Measurements from ENCODE around the gene IRAK1.

The IRAK1 gene

DNA sequence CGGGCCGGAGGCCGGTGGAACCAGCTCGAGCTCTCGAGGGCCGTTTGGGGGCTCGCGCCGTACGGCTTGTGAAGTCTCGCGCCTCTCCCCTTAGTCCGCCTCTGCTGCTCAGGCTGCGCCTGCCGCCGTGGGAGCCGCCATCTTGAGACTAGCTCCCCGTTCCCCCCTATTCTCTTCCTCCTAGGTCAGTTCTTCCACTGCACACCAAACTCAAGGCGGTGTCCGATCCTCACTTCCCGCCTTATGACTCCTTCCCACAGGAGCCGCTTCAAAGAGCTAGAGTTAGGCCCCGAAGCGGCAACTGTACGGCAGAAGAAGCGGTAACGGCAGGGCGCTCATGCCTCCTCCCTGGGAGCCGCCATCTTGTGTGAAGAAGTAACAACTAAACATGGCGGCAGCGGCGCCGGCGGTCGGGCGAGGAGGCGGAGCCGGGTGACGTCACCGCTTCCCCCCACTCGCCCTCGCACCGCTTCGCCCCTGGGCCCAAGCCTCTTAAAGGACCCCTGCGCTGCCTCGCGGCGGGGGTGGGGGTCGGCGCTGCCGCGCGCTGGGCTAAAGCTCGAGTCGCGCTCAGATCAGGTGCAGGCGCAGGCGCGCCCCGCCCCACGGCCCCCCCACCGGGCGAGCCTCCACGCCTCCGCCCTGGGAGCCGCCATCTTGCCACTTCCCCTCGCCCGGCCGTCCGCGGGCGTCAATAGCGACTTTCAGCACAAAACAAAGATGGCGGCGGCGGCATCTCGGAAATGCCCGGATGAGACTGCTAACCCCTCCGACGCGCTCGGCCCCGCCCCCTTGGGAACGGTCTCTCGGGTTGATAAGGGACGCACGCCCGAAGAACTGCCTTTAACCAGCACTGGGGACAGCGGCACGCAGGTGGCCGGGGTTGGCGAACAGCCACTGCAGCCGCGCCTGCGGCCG lies 48.0 kb downstream of the IRAK1 start, which contains the start of gene HCFC1:
Gene HCFC1 (minus strand): TSS at position 369 of the 918 bp plus-strand sequence. CDS start 978 bp downstream, outside the sequence.
- peak; percentile 73 to 86 for DNase-seq (ENCODE audit: low read depth in 2 of 2)

- DNase-seq (ENCODE audit: low read depth in 2 of 2) = peak; percentile 71 to 80
Observed at GRCh38 chrX:153971124-153971449, 48.6 kb downstream of the IRAK1 start.

DNA sequence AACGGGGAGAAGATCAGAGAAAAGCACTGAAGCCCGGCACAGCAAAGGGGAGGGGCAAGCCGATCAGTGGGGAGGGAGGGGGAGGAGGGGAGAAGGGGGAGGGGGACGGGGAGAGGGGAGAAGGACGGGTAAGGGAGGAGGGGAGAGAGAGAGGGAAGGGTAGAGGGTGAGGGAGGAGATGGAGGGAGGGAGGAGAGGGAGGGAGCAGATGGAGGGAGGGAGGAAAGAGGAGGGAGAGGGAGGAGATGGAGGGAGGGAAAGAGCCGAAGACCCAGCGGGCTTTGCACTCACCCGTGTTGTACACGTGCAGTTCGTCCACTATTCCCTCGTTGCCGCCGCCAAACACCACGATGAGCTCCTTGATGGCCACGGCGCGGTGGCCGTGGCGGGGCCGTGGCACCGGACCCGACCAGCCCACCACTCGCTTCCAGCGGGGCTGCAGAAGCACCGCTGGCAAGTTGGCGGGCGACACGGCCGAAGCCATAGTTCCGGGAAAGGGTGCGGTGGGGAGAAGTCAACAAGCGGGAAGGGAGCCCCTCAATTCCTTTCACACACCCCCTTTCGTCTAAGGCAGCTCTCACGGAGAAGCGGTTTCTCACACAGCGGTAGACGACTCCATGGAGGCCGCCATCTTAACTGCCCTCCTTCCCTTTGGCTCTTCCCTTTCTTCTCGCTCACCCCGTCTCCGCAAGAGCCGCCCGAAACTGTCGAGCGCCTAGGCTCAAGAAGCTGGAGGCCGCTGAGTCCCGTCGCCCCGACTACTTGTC lies 49.2 kb downstream of the IRAK1 start:
- no peak for DNase-seq (ENCODE audit: low read depth in 2 of 2)

DNA sequence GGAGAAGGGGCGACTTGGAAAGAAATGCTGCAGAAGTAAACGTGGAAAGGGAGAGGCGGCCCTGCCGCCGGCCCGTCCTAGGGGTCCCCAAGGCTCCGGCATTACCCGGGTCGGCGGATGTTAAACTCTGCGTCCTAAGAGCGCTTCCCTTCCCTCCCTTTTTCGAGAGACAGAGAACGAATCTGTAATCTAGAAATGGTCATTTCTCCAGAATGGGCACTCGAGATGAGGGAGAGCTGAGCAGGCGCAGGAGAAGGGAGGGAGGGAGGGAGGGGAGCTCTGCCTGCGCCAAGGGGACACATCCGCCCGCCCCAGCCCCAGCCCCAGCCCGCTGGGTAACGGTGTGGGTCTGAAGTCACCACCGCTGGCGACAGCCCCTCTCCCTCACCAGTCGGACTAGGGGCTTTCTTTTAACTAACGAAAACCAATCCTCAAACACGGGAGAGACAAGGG lies 49.8 kb downstream of the IRAK1 start:
- DNase-seq (ENCODE audit: low read depth in 2 of 2) = no peak

DNA sequence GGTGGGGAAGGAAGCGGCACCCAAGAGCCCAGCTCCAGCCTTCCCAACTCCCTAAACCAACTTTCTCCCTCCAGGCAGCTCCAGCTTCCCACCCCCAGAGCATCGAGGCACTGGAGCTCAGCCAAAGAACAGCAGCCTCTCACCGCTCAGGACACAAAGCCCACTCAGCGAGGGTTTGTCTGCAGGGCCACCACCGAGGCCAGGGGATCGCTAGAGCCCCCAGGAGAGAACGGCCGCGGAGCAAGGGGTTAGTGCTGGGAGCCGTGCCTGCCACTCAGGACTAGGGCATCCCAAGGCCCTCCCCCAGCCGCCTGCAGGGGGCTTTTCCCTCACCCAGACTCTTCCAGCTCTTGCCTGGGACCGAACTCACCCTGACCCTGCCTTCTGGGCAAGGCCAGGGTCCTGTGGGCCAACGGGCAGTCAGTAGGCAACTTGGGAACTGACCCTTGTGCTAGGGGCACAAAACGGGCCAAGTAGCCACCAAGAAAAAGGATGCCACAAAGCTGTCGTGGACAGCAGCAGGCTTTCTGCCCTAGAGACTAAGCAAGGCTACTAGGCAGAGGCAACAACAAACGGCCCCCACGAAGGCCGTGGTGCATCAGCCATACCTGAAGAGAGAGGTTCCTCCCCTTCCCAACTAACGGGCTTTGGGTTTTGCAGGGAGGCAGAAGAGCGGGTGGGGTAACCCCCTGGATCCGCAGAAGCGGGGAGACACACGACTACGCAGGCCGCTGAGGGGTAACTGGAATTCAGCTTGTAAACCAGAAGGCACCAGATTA lies 50.4 kb downstream of the IRAK1 start:
- DNase-seq (ENCODE audit: low read depth in 2 of 2) = no peak

GRCh38 chrX:153968754-153969124 lies 51.0 kb downstream of the IRAK1 start:
- DNase-seq (ENCODE audit: low read depth in 2 of 2) = no peak

- DNase-seq (ENCODE audit: low read depth in 2 of 2) = no peak
Observed at GRCh38 chrX:153968255-153968654, 51.4 kb downstream of the IRAK1 start.

GRCh38 chrX:153967536-153968224 lies 52.0 kb downstream of the IRAK1 start:
- no peak for DNase-seq (ENCODE audit: low read depth in 2 of 2)

GRCh38 chrX:153966841-153967535 lies 52.7 kb downstream of the IRAK1 start:
- no peak for DNase-seq (ENCODE audit: low read depth in 2 of 2)

- DNase-seq (ENCODE audit: low read depth in 2 of 2) = no peak
Observed at GRCh38 chrX:153966283-153966688, 53.4 kb downstream of the IRAK1 start.

DNA sequence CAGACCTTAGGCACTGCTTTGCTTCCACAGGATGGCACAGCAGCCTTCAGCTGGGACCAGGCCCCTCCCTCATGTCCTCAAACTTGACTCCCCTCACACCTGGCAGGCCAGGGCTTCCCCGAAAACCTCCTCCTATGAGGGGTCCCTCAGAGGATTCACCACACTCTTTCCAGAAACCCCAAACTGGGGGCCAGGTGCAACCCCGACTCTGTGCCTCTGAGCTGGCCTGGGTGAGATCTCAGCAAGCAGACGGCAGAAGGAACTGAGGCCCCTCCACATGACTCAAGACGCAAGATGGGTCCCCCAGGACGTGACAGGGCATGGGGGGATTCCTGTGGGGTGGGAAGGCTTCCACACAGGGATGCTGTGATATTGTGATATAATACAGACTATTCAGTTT lies 54.3 kb downstream of the IRAK1 start:
- no peak for DNase-seq (ENCODE audit: low read depth in 2 of 2)

GRCh38 chrX:153964105-153964504 lies 55.6 kb downstream of the IRAK1 start:
- DNase-seq (ENCODE audit: low read depth in 2 of 2) = no peak

DNA sequence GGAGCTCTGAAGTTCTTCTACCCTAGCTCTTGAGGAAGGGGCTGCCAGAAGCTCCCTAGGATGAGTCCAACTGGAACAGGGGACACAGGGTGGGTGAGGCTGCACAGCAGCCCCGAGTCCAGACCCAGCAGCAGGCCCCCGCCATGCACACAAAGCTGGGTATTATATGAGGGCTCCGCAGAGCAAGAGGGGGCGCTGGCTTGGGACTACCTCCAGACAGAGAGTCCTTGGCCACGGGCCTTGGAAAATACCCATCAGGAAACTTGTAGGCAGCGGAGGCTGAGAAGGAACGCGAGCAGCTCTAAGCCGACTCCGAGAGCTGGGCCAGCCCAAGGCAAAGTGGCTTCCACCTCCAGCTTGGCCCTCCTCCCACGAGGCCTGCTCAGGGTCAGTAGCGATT lies 56.2 kb downstream of the IRAK1 start:
- no peak for DNase-seq (ENCODE audit: low read depth in 2 of 2)

GRCh38 chrX:153961292-153961691 lies 58.4 kb downstream of the IRAK1 start:
- no peak for DNase-seq (ENCODE audit: low read depth in 2 of 2)

DNA sequence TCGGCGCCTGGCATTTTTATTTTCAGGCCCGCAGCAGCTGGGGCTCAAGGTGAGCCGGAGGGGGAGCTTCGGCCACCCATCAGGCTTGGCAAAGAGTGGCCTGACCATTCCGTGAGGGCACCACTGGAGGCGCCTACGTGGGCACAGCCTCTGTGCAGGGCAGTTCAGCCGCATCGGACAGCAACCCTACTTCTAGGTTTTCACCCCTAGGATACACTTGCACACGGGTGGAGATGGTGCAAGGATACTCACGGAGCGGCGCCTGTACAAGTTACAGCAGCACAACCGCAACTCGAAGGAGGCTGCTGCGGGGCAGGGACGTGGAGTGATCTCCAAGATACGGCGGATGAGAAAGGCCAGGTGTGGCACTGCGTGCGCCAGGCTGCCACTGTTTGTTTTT lies 58.9 kb downstream of the IRAK1 start:
- no peak for DNase-seq (ENCODE audit: low read depth in 2 of 2)

Measured in stimulated activated CD8-positive, alpha-beta memory T cell treated with anti-CD3 and anti-CD28 coated beads, Interleukin-7, amount 100 ng/mL, for 1 hour (primary cell).